Panc1 (cell line): ENCODE measurements around the gene PROSER3. TPM values are rescaled to one million over a fixed set of nuclear protein-coding genes. Genes with fewer than 3 reads are reported as not detected.
A peak's percentile ranks its signal among the peaks of the same experiment; 100 is the strongest.

ENCODE experiments used
- ATAC-seq: fragments of 200-7000 bp; cut with Tn5 transposase; 2 replicates; pipeline ENCODE4 v1.9.1; 2020; ENCODE audit warnings: mild to moderate bottlenecking, moderate library complexity
- BruUV-seq: library from RNA; stranded (reverse); fragments of 400-500 nt; replicated peaks from 2 replicates; lab custom pipeline; 2021; lab: Mats Ljungman, UMichigan
- CTCF ChIA-PET: fragments of 300-600 bp; sonication (Branson Sonifier 250); formaldehyde crosslinking; loops from one replicate; lab custom pipeline; 2022; ENCODE audit warnings: antibody characterized with exemption; lab: Charles Lee
- POLR2A ChIA-PET: fragments of 300-600 bp; sonication (Branson Sonifier 250); formaldehyde crosslinking; loops from one replicate; lab custom pipeline; 2022; ENCODE audit warnings: antibody characterized with exemption; lab: Charles Lee
- DNase-seq: peaks from one replicate; pipeline ENCODE4 v3.0.0-alpha.2; 2010; ENCODE audit warnings: low read depth, low spot score
- H3K27ac ChIP-seq: 2 replicates; pipeline ENCODE4 v1.5.1; 2011; ENCODE audit warnings: mild to moderate bottlenecking, low read length, inconsistent platforms
- H3K27me3 ChIP-seq: fragments of 200-500 bp; sonication (Bioruptor generic); 2 replicates; pipeline ENCODE4 v1.6.0; 2014; ENCODE audit warnings: low read length, inconsistent platforms; ENCODE audit not compliant: control insufficient read depth, insufficient read depth
- H3K36me3 ChIP-seq: fragments of 200-500 bp; sonication (Bioruptor generic); 2 replicates; pipeline ENCODE4 v1.5.1; 2014; ENCODE audit warnings: inconsistent platforms, mild to moderate bottlenecking, low read length, moderate library complexity; ENCODE audit not compliant: control insufficient read depth, insufficient read depth
- H3K4me1 ChIP-seq: 2 replicates; pipeline ENCODE4 v1.5.1; 2011; ENCODE audit warnings: inconsistent platforms, mild to moderate bottlenecking, low read length, moderate library complexity; ENCODE audit not compliant: control insufficient read depth, insufficient read depth
- H3K4me3 ChIP-seq, 2 experiments: 2 replicates each; pipeline ENCODE4 v1.5.1; 2011 to 2012; ENCODE audit warnings: low read depth in 2 of 2, low read length in 2 of 2, mild to moderate bottlenecking in 2 of 2, inconsistent platforms in 1 of 2, moderate library complexity in 1 of 2
- H3K9me3 ChIP-seq: fragments of 200-500 bp; sonication (Bioruptor generic); 2 replicates; pipeline ENCODE4 v1.5.1; 2014; ENCODE audit warnings: low read depth, mild to moderate bottlenecking, inconsistent platforms, low read length, moderate library complexity; ENCODE audit not compliant: control insufficient read depth, insufficient read depth
- CTCF ChIP-seq: fragments of 450-650 bp; IDR thresholded peaks from 2 replicates; pipeline ENCODE4 v1.5.1; 2017; ENCODE audit warnings: mild to moderate bottlenecking
- POLR2AphosphoS5 ChIP-seq: IDR thresholded peaks from 2 replicates; pipeline ENCODE4 v1.6.1; 2012; ENCODE audit warnings: mild to moderate bottlenecking, low read depth, low read length, moderate library complexity
- REST ChIP-seq, 2 experiments: IDR thresholded peaks; 2 replicates each; pipeline ENCODE4 v1.6.1; 2011 to 2012; ENCODE audit warnings: low read depth in 2 of 2, control low read depth in 1 of 2, low read length in 1 of 2, mild to moderate bottlenecking in 1 of 2, moderate library complexity in 1 of 2; ENCODE audit not compliant: insufficient read depth in 1 of 2
- SIN3A ChIP-seq: IDR thresholded peaks from 2 replicates; pipeline ENCODE4 v1.6.1; 2012; ENCODE audit warnings: low read depth, mild to moderate bottlenecking, low read length, moderate library complexity, borderline replicate concordance; ENCODE audit not compliant: insufficient read depth
- TCF7L2 ChIP-seq: IDR thresholded peaks from 2 replicates; pipeline ENCODE4 v1.6.1; 2011; ENCODE audit warnings: mild to moderate bottlenecking, low read depth, low read length, inconsistent platforms
- in situ Hi-C: cut with HindIII; loops from 2 replicates; pipeline ENCODE4 v1.10.0; 2016; ENCODE audit warnings: low sequenced_read_pairs, low pct_unique_long_range_greater_than_20kb
- intact Hi-C: fragments of 100-400 bp; cut with micrococcal nuclease; formaldehyde crosslinking; loops from one replicate; pipeline ENCODE4 v1.10.0; 2022; ENCODE audit not compliant: unreplicated experiment
- total RNA-seq: library from RNA; stranded (reverse); gene quantifications from one replicate; pipeline ENCODE4 v1.2.1, GENCODE V29; 2021; ENCODE audit not compliant: unreplicated experiment

PROSER3 gene
- total RNA-seq, 1 experiment from 2014 or later: 63.9 TPM

- H3K4me3 ChIP-seq: no peak overlapping the region
- no peak for DNase-seq
- CTCF ChIA-PET: no interaction called here
- POLR2A ChIA-PET: interaction anchor here (0.7 kb wide), 1 partner anchor 241 kb away, joined by 7 read pairs; no protein-coding TSS in a partner anchor
- H3K36me3 ChIP-seq: peaks cover 20% of the 10 kb centered on the region
- TF ChIP-seq CTCF (no peak), SIN3A (no peak), POLR2AphosphoS5 (no peak), REST (IDR thresholded peaks at IDR 0.05; ENCODE audit: insufficient read depth in 1 of 2, low read depth in 2 of 2, low read length in 1 of 2) (no peak), TCF7L2 (no peak)
- in situ Hi-C loops (no loop called here), intact Hi-C loops (no loop called here)
- H3K4me1 ChIP-seq: no peaks in the 10 kb centered on the region
- H3K27me3 ChIP-seq: no peaks in the 10 kb centered on the region
- ATAC-seq: no peak
- H3K27ac ChIP-seq: no peak overlapping the region
- no peaks in the 10 kb centered on the region for H3K9me3 ChIP-seq
- BruUV-seq: no TSS peak
These were observed 27.6 kb upstream of the PROSER3 start for GRCh38 chr19:35730326-35730725.

- H3K4me3 ChIP-seq: no peak overlapping the region
- in situ Hi-C loops (no loop called here), intact Hi-C loops (no loop called here)
- CTCF ChIA-PET: no interaction called here
- no peak for TF ChIP-seq POLR2AphosphoS5
- TF ChIP-seq SIN3A: no peak
- TF ChIP-seq CTCF: no peak
- no peaks in the 10 kb centered on the region for H3K27me3 ChIP-seq
- no peak for DNase-seq
- no peaks in the 10 kb centered on the region for H3K4me1 ChIP-seq
- no peaks in the 10 kb centered on the region for H3K9me3 ChIP-seq
- no peak; the same call in 1 of the 2 replicates for ATAC-seq
- H3K27ac ChIP-seq: no peak overlapping the region
- H3K36me3 ChIP-seq: peaks cover 11% of the 10 kb centered on the region
- POLR2A ChIA-PET: interaction anchor here (0.5 kb wide), 1 partner anchor 271 kb away, joined by 3 read pairs; no protein-coding TSS in a partner anchor
- BruUV-seq: TSS peak; percentile 18
These were observed 26.6 kb upstream of the PROSER3 start for GRCh38 chr19:35731353-35731752.
